ELF-1 (cell line): Measurements from ENCODE around the gene TBX2.

Experiments used
- DNase-seq: peaks from one replicate; pipeline ENCODE4 v3.0.0-alpha.2; 2016; ENCODE audit warnings: low read depth, low spot score

The TBX2 gene

DNA sequence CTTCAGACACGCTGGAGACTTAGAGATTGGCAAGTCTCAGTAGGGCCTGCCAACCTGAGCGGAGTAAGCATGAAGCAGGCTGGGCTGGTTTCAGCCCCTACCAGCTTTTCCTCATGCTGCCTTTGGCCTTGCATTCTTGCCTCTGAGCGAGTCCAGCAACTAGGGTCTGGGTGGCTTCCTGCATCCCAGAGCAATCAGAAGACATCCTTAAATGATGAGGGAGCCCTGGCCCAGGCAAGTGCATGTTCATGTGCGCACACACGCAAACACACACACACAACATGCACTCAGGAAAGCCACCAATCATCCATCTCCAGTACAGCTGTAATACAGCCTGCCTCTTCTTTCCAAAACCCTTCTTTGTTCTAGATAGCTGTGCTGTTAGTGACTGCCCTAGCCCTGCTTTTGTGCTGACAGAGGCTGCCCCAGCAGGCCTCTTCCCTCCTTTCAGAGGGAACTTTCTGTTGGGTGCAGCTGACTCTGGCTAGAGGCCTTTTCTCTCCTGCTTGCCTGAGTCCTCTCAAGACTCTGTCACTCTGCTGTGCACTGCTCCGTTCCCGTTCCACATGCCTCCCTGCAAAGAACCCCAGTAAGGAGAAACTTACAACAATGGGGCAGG is 30.7 kb upstream of the TBX2 start:
- no peak for DNase-seq

DNA sequence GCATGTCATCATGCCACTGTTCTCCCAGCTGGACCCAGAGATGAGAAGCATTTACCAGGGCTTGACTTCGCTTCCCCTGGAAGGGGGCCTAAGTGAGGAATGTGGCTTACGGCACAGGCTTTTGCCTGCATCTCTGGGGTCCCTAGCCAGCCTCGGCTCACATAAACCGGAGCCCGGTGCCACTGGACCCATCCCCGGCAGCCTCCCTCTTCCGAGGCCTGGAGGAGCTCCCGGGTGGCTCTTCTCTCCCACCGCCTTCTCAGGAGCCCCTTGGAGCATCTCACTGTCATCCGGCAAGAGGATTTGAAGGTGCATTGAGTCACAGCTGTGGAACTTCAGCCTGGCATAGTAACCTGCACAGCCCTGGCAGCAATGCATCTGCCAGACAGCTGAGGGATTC is 29.9 kb upstream of the TBX2 start:
- DNase-seq = no peak

GRCh38 chr17:61371179-61371578 is 28.5 kb upstream of the TBX2 start:
- no peak for DNase-seq

GRCh38 chr17:61371606-61372005 is 28.0 kb upstream of the TBX2 start:
- DNase-seq = no peak

DNA sequence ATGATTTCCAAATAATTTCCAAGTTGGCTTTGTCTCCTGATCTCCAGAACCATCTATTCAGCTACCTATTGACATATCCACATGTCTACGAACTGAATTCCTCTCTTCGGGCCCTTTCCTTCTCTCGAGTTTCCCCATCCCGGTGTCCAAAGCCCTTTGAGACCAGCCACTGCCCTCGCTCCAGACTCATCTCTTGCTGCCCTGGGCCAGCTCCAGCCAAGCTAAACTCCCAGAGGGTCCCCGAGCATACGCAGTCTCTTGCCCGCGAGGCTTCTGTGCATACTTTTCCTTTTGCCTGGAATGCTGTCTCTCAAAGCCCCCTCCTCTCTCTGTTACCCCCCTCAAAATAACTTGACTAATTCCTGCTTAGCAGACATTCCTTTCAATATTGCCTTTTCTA is 27.2 kb upstream of the TBX2 start:
- DNase-seq = no peak

DNA sequence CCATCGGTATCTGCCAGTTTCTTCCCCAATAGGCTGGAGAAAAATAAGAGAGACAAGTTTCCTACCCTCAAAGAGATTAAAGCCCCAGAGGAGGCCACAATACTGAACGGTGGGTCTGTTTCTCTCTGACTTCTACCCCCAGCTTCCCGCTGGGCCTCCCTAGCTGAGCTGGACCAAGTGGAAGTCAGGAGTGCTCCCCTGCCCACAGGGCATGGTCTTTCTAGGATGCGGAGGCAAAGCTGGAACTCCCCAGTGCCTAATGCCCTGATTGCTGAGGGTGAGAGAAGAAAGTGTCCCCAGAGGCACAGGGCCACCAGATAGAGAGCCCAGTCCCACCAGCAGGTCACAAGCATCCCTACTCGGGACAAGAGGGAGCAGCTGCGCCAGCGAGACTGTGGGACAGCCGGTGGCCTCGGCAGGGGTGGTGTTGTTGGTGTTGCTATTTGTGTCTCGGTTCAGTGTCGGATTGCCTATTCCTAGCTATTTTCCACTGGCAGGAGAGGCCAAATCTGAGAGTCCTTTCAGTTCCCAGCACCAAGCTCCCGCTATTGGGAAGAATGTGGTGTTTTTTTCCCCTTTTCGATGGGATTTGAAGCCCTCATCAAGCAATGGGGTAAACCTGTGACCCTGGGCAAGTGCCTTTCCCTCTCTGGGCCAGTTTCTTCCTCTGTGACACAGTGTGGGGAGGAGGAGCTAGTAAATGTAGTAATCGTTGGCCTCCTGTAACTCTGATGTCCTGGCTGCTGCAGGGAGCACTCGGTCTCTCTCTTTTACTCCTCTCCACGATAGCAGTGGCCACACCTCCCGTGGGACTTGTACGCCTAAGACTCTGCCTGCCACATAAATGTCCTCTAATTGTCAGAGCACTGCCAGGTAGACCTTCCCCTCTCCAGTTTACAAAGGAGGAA is 22.5 kb upstream of the TBX2 start:
- no peak for DNase-seq

DNA sequence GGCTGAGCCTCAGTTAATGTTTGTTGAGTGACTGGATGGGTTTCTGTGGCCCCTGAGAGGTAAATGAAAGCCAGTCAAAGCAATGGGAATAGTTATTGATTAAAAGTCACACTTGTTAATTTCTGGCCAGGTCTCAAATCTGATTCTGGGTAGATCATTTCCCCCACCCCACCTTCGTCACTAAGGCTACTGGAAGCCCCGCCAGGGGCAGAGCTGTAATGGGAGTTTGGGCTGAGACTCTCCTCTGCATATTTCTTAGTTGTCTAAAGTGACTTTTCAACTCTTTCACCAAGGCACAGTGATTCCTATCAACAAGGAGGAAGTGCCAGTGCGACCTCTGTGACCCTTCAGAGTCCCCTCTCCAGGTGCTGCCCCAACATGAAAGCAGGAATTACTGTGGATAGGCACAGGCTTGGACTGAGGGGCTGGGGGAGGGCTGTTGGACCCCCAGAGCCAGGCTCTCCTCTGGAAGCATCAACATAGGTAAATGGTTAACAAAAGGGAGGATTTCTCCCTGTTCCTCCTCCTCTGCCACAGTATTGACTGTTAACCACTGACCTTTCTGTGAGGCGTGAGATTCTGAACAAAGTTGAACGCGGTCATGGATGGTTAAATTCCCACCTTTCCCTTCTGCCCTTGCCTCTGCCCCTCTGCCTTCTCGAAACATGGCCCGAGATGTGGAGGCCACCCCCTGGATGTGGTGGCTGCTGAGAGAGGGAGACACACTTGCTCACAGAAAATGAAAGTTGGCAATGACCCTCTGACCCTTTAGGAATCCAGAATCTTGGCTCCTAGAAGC is 20.8 kb upstream of the TBX2 start:
- no peak for DNase-seq

DNA sequence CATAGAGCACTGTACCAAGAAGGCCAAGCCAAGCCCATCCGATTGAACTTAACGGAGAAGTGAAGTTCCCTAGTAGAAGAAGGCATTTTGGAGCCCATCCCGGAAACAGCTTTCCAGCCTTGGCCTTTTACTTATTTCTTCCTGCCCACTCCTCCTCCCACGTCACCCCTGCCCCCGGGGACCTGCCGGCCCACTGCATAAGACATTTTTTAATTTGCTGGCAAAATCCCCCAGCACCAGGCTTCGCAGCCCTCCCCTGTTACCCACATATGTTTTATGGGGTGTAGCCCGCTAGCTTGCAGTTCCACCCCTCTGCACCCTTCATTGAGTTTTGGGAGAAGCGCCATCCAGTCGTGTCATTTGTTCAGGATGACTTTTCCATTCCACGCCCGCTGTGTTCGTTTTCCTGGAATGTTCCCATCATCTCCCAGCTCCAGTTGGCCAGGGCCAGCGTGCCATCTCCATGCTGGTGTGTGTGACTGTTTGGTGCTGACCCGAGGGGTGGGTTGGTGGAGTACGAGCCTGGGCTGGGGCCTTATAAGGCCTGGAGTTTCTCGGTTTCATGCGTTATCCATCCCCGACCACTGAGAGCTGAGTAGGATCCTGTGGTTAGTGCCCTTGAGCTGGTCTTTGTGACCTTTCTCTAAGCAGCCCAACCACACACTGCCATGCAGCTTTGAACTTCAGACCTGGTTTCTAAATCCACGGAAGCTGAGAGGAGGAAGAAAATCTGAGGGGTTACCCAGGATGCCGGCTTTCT is 20.0 kb upstream of the TBX2 start:
- DNase-seq = no peak

- no peak for DNase-seq
Observed at GRCh38 chr17:61380217-61380835, 19.3 kb upstream of the TBX2 start.

- DNase-seq = no peak
Observed at GRCh38 chr17:61380836-61381525, 18.7 kb upstream of the TBX2 start.

DNA sequence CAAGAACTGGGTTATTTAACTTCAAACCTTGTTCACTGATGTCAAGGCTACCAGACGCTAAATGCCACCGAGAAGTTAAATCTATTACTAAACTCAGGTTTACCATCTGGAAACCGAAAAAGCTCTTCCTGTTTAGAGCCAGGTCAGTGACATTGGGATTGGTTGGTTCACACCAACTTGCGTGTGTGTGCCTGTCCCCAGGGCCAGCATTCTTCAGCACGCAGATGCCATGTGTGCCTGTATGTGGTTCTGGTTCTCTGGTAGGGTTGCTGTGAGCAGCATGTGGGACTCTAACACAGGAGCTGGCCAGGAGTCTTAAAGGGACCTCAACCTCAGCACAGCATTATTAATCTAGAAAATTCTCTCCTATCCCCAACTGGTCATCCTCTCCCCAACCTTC is 18.1 kb upstream of the TBX2 start:
- DNase-seq = no peak

DNA sequence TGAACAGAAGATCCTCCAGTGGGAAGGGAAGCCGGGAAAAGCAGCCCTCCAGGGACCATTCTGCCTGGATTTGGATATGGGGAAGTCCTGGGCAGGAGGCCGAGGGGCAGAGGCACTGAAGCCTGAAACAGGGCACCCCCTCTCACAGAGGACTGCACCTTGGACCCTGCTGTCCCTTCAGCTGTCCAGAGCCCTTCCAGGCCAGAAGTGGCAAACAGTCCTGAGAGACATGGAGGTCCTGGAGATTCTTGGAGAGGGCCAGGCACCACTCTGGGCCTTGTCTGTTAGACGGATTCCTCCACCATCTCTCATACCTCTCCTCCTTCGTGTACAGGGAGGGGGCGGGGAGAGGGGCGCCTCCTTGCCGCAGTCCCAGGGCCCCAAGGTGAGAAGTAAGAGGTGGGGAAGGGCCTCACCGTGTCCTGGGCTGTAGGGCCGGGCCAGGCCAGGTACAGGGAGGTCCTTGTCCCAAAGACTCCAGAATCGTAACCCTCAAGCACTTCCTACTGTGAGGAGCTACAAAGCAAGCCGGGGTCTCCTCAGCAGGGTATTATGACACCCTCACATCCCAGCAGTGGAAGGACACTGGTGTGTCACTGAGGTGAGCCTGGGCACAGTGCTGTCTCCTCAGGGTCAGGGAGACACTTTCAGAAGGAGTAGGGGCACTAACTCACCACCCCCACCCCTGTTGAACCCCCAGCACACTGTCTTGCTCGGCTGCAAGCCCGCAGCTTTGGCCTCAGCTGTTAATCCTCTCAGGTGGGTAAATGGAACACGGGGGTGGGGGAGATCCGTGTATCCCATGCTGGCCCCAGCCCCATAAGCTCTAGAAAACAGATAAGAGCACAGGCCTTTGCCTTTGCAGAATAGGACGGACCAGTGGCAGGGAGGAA is 16.6 kb upstream of the TBX2 start:
- no peak for DNase-seq

- DNase-seq = no peak
Observed at GRCh38 chr17:61383689-61384201, 15.9 kb upstream of the TBX2 start.

GRCh38 chr17:61384354-61384691 is 15.3 kb upstream of the TBX2 start:
- DNase-seq = no peak

DNA sequence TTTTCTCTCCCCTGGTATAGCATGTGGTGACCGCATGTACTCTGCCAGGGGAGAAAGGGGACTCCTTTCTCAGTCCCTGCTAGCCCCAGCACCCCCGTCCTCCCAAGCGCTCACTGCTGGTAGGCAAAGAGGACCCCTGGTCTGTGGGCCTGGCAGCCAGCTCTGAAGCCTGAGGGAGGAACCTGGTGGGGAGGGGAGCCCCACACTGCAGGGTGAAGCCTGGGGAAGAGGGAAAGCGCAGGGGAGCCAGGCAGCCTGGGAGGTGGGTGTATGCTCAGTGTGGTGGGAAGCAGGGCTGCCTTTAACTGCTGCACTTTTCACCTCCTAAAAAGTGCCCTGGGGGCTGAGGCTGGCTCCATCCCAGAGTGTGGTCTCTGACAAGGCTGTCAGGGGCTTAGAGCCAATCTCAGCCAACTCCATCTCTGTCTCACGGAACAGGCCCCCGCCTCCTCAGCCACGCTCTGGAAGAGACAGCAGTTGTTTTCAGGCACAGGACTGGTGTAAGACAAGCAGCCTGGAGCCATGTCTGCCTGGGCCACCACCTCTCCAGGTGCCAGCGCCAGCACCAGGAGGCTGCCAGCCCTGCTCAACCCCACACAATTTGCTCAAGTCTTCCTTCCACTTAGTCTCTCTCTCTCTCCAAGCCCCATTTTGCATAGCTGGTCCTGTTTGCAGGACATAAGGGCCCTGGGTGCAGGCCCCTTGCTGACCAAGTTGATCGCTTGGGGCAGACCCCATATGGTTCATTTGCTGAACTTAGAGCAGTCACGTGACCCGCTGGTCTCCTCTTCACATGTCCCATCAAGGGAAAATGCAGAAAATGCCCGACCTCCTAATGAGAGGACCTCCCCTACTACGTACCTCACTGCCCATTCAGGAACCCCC is 14.7 kb upstream of the TBX2 start:
- peak; percentile 85 for DNase-seq

DNA sequence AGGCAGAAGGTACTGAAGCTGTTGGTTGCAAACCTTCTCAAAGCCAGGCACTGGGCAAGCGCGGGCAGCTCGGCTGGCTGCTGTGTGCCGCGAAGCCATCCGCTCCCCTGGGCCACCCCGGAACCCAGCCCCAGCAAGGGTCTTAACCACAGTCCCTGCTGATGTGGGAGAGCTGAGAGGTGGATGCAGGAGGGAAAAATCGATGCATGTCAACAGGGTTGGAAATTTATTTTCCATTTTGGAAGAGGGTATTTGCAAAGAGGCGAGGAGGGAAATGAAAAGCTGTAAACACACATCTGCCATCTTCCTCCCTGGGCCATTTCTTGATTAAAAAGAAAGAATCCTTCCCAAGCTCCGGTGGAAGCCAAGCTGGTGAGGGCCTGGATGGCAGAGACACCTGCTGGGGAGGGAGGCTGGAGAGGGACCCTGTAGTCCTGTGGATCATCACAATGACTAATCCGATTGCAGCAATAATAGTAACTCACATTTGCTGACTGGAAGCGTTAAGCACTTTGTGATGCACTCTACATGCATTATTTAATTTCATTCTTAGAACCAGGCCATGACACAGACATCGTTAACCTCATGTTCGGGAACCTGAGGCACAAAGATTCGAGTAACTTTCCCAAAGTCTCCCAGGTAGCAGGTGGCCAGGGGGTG is 13.9 kb upstream of the TBX2 start:
- no peak for DNase-seq

- no peak for DNase-seq
Observed at GRCh38 chr17:61386251-61386650, 13.4 kb upstream of the TBX2 start.

- no peak for DNase-seq
Observed at GRCh38 chr17:61387011-61387410, 12.6 kb upstream of the TBX2 start.
